Karpas-422 (cell line): Measurements from ENCODE around the gene NUP210. TPM values are rescaled to one million over a fixed set of nuclear protein-coding genes. Genes with fewer than 3 reads are reported as not detected.

Experiments
- DNase-seq: peaks from one replicate; pipeline ENCODE4 v3.0.0-alpha.2; 2015
- H2AFZ ChIP-seq: fragments of 200-600 bp; sonication (generic); 2 replicates; pipeline ENCODE4 v1.6.1; 2014; ENCODE audit warnings: antibody characterized with exemption, low read length, mixed read lengths
- H3K27ac ChIP-seq: fragments of 200-600 bp; sonication (generic); 2 replicates; pipeline ENCODE4 v1.5.1; 2014; ENCODE audit warnings: mild to moderate bottlenecking, low read length, moderate library complexity
- H3K27me3 ChIP-seq: fragments of 200-600 bp; sonication (generic); 2 replicates; pipeline ENCODE4 v1.6.1; 2014; ENCODE audit warnings: low read length, mixed read lengths
- H3K36me3 ChIP-seq: fragments of 200-600 bp; sonication (generic); 2 replicates; pipeline ENCODE4 v1.6.1; 2014; ENCODE audit warnings: low read length, mixed read lengths; ENCODE audit not compliant: insufficient read depth
- H3K4me1 ChIP-seq: fragments of 200-600 bp; sonication (generic); 2 replicates; pipeline ENCODE4 v1.6.1; 2014; ENCODE audit warnings: mild to moderate bottlenecking, low read length, mixed read lengths
- H3K4me2 ChIP-seq: fragments of 200-600 bp; sonication (generic); 2 replicates; pipeline ENCODE4 v1.6.1; 2014; ENCODE audit warnings: low read length, low read depth, mild to moderate bottlenecking; ENCODE audit not compliant: poor library complexity, severe bottlenecking
- H3K4me3 ChIP-seq: fragments of 200-600 bp; sonication (generic); 2 replicates; pipeline ENCODE4 v1.5.1; 2014; ENCODE audit warnings: mild to moderate bottlenecking, antibody characterized with exemption, low read length, mixed read lengths
- H3K79me2 ChIP-seq: fragments of 200-600 bp; sonication (generic); 2 replicates; pipeline ENCODE4 v1.6.1; 2014; ENCODE audit warnings: mild to moderate bottlenecking, low read length, mixed read lengths
- H3K9ac ChIP-seq: fragments of 200-600 bp; sonication (generic); 2 replicates; pipeline ENCODE4 v1.6.0; 2014; ENCODE audit warnings: low read length
- H3K9me2 ChIP-seq: fragments of 200-600 bp; sonication (generic), shearing (Covaris generic); replicated peaks from 2 replicates; pipeline ENCODE4 v1.6.0; 2014; ENCODE audit warnings: mild to moderate bottlenecking, low read length, moderate library complexity; ENCODE audit not compliant: insufficient read depth
- H3K9me3 ChIP-seq: fragments of 300-700, 200-600 bp; sonication (generic); 2 replicates; pipeline ENCODE4 v1.6.1; 2014; ENCODE audit warnings: low read length, mixed read lengths
- H4K20me1 ChIP-seq: fragments of 200-600 bp; sonication (generic); 2 replicates; pipeline ENCODE4 v1.6.1; 2014; ENCODE audit warnings: mild to moderate bottlenecking, antibody characterized with exemption, low read length, low read depth; ENCODE audit not compliant: insufficient read depth
- total RNA-seq: library from RNA; depleted of rRNA; stranded (reverse); fragments of >200 nt; shearing (Covaris generic); gene quantifications from 2 replicates; pipeline ENCODE4 v1.2.3, GENCODE V29; 2014; ENCODE audit warnings: low replicate concordance

The NUP210 gene
- total RNA-seq, 1 experiment from 2014 or later = 87.7 TPM

DNA sequence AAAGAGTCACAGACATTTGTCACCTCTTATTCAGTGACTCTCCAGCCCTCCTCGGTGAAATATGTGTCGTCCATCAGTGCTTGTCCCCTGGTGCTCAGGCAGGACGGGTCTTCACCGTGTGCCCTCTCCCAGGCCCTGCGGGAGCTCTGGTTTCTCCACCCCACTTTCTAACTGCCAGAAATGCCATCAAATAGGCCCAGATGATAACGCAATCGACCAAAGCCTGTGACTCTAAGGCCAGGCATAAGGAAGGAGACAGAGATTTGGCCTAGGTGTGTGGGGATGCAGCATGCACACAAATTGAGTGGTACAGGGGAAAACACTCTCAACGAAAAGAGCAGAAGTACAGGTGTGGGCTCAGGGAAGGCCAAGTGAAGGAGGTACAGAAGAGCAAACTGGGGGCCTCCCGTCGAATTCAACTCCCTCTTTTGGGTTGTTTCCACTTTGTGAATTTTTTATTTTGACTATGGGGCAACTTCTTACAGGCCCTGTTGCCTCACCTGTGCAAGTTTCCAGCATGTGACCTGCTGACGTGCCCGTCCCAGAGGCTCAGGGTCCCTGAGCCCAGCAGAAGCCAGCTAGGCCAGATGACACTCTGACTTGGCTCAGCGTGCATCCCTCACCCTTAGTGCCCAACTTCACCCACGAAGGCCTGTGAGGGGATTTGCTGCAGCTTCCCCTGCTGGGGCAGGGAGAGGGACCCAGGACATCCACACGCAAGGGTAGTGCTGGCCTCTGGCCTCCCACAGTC is 4.7 kb downstream of the NUP210 start:
- no peak for DNase-seq
- Histone ChIP-seq H3K4me1 (peaks cover 57% of the 10 kb centered on the region), H3K27ac (peak overlapping the region; percentile 84), H3K36me3 (peaks cover 28% of the 10 kb centered on the region), H3K9ac (peak overlapping the region; percentile 96; the same call in 1 of the 2 replicates), H3K4me2 (peak overlapping the region; percentile 99), H3K27me3 (no peaks in the 10 kb centered on the region), H3K9me3 (no peaks in the 10 kb centered on the region), H2AFZ (no peak overlapping the region), H3K79me2 (peaks cover 87% of the 10 kb centered on the region), H3K4me3 (peak overlapping the region; percentile 92; the same call in 1 of the 2 replicates), H3K9me2 (no peaks in the 10 kb centered on the region), H4K20me1 (peaks cover 15% of the 10 kb centered on the region)

DNA sequence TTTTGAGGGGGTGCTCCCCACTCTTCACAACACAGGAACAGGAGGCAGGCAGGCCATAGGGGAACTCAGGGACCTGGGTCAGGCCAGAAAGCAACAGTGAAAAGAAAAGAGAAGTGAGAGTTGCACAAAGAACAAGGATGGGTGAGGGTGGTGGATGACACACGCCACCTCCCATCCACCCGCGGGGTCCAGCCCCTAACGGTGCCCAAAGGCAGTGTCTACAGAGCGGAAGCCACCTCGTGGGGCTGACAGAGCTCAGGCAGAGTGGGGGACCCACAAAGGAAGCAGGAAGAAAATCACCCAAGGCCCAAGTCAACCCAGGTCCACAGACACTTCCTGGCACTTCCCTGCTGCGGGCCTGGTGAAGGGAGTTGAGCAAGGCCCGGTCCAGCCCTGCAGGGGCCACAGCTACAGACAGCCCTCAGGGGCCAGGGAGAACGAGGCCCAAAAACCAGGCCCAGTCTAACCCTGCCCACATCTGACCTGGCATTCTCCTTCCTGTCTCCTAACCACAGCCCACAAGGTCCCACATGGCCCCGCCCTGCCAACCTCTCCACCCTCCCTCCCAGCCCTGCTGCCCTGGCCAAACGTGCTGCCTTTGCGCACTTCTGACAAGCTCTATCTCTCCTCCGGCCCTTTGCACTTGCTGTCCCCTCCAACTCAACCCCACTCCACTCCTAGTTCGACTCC is 5.9 kb downstream of the NUP210 start:
- Histone ChIP-seq H3K9me3 (no peaks in the 10 kb centered on the region; the same call in 1 of the 2 replicates), H3K4me2 (peak overlapping the region; percentile 14), H3K9me2 (no peaks in the 10 kb centered on the region), H2AFZ (no peak overlapping the region), H3K79me2 (peaks cover 94% of the 10 kb centered on the region), H3K9ac (peak overlapping the region; percentile 2; the same call in 1 of the 2 replicates), H3K4me3 (no peak overlapping the region), H3K36me3 (peaks cover 32% of the 10 kb centered on the region), H3K4me1 (peaks cover 55% of the 10 kb centered on the region), H3K27ac (peak overlapping the region; percentile 84), H3K27me3 (no peaks in the 10 kb centered on the region), H4K20me1 (peaks cover 15% of the 10 kb centered on the region)
- DNase-seq = peak; percentile 71

DNA sequence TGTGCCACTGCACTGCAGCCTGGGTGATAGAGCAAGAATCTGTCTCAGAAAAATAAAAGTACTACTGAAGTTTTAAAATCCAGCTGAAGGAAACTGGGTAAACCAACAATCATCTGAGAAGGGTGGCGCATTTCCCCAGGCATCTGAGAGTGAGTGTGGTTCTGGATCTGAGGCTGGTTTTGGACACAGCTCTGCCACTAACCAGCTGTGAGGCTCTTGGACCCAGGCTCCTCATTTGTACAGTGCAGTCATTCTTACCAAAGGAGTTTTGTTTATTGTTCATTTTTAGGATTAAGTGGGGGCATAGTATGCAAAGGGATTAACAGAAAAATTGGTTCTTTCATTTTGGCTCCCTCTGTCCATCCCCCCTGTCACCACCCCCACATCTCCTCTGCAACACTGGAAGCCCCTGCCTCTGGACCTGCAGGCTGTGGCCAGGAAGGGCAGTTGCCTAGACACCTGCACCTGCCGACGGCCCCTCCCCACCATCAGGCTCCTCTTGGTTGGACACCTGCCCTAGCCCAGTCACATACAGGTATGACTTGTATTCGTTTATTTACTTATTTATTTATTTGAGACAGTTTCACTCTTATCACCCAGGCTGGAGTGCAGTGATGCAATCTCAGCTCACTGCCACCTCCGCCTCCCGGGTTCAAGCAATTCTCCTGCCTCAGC is 8.8 kb downstream of the NUP210 start:
- Histone ChIP-seq H2AFZ (no peak overlapping the region), H3K9ac (no peak overlapping the region), H3K27me3 (no peaks in the 10 kb centered on the region), H3K4me2 (no peak overlapping the region), H3K79me2 (peaks cover 94% of the 10 kb centered on the region), H3K4me1 (peaks cover 26% of the 10 kb centered on the region), H3K27ac (no peak overlapping the region), H3K9me3 (no peaks in the 10 kb centered on the region; the same call in 1 of the 2 replicates), H3K4me3 (no peak overlapping the region), H3K36me3 (peaks cover 25% of the 10 kb centered on the region), H4K20me1 (peaks cover 13% of the 10 kb centered on the region; the same call in 1 of the 2 replicates), H3K9me2 (no peaks in the 10 kb centered on the region)
- no peak for DNase-seq

DNA sequence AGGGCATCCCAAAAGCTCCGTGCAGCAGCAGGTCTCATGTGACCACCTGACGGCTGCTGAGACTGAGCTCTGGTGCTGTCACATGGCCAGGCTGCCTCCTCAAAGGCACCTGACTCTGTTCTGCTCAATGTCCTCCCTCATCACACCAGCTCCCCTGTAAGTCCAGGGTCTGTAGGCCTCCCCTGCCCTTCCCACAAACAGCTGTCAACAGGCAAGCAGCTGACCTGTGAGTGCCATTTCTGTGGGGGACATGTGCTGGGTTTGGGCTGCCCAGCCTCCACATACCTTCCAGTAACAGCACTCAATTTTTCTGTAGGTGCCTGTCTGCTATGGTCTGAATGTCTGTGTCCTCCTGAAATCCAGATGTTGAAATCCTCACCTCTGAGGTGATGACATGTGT is 11.2 kb downstream of the NUP210 start:
- DNase-seq = no peak
- Histone ChIP-seq H3K9ac (no peak overlapping the region), H3K27me3 (no peaks in the 10 kb centered on the region), H3K79me2 (peaks cover 94% of the 10 kb centered on the region), H3K4me1 (peaks cover 6% of the 10 kb centered on the region), H2AFZ (no peak overlapping the region), H3K36me3 (peaks cover 22% of the 10 kb centered on the region), H3K4me2 (no peak overlapping the region), H3K27ac (no peak overlapping the region), H3K4me3 (no peak overlapping the region), H3K9me2 (no peaks in the 10 kb centered on the region), H4K20me1 (peaks cover 21% of the 10 kb centered on the region; the same call in 1 of the 2 replicates), H3K9me3 (no peaks in the 10 kb centered on the region; the same call in 1 of the 2 replicates)

DNA sequence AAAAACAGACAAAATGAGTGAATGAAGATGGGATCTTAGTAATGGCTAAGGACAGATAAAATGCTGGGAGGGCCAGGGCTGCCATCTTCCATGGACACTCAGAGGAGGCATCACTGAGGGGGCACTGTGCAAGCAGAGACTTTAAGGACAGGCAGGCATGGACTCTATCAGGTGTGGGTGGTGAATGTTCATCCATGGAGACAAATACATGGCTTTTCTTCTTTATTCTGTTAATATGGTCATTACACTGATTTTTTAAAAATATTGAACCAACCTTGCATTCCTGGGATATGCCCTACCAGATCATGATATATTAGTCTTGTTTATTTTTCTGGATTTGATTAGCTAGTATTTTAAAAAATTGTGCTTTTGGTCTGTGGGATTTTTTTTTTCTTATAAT is 12.2 kb downstream of the NUP210 start:
- Histone ChIP-seq H3K27ac (no peak overlapping the region), H3K79me2 (peaks cover 95% of the 10 kb centered on the region), H3K9me3 (no peaks in the 10 kb centered on the region; the same call in 1 of the 2 replicates), H2AFZ (no peak overlapping the region), H3K36me3 (peaks cover 19% of the 10 kb centered on the region), H3K4me3 (no peak overlapping the region), H3K4me2 (no peak overlapping the region), H3K9me2 (no peaks in the 10 kb centered on the region), H3K9ac (no peak overlapping the region), H3K4me1 (0 out of 2 replicates have a peak, but pooled peaks cover 3% of the 10 kb centered on the region), H3K27me3 (no peaks in the 10 kb centered on the region), H4K20me1 (peaks cover 31% of the 10 kb centered on the region)
- DNase-seq = no peak

DNA sequence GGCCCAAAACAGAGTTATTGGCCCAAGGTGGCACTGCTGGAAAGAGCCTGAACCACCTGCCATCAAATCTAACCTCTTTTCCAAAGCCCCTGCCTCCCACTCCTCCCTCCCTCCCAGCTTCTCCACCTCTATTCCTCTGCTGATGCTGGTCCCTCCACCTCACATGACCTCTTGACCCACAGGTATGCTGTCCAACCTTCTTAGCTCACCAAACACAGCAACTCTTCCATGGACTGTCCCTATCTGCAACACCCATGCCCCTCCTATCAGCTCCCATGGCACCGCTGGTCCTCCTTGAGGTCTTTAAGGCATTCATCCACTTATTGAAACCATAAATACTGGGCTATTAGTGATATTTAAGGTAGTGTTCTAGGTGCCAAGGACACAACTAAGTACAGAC is 12.6 kb downstream of the NUP210 start:
- 0 out of 2 replicates have a peak, but pooled peaks cover 3% of the 10 kb centered on the region for H3K4me1 ChIP-seq
- H3K4me2 ChIP-seq = no peak overlapping the region
- H3K4me3 ChIP-seq = no peak overlapping the region
- H2AFZ ChIP-seq = no peak overlapping the region
- H3K9ac ChIP-seq = no peak overlapping the region
- H3K27ac ChIP-seq = no peak overlapping the region
- H3K27me3 ChIP-seq = no peaks in the 10 kb centered on the region
- H4K20me1 ChIP-seq = peaks cover 32% of the 10 kb centered on the region
- no peaks in the 10 kb centered on the region; the same call in 1 of the 2 replicates for H3K9me3 ChIP-seq
- peaks cover 19% of the 10 kb centered on the region for H3K36me3 ChIP-seq
- no peak for DNase-seq
- peaks cover 95% of the 10 kb centered on the region for H3K79me2 ChIP-seq
- no peaks in the 10 kb centered on the region for H3K9me2 ChIP-seq

DNA sequence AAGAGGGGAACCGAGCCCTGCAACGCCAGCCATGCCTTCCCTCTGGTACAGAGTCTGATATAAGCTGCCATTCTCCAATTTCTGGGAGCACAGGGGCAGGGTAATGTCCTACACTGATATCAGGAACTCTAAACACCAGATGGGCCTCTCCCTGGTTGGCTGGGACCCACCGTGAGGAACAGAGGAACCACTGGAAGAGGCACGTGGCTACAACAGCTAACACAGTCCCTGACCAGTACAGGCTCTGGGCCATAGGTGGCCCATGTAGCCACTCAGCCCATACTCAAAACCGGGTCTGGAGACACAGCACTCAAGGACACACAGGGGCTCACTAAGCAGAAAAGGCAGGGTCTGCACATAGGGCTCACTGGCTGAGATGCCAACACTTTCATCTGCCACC is 13.9 kb downstream of the NUP210 start:
- no peak for DNase-seq
- Histone ChIP-seq H2AFZ (no peak overlapping the region), H3K9me2 (no peaks in the 10 kb centered on the region), H3K4me2 (no peak overlapping the region), H4K20me1 (peaks cover 43% of the 10 kb centered on the region), H3K27ac (no peak overlapping the region), H3K79me2 (peaks cover 97% of the 10 kb centered on the region), H3K36me3 (peaks cover 18% of the 10 kb centered on the region), H3K27me3 (no peaks in the 10 kb centered on the region), H3K9ac (no peak overlapping the region), H3K4me1 (0 out of 2 replicates have a peak, but pooled peaks cover 3% of the 10 kb centered on the region), H3K9me3 (no peaks in the 10 kb centered on the region; the same call in 1 of the 2 replicates), H3K4me3 (no peak overlapping the region)

DNA sequence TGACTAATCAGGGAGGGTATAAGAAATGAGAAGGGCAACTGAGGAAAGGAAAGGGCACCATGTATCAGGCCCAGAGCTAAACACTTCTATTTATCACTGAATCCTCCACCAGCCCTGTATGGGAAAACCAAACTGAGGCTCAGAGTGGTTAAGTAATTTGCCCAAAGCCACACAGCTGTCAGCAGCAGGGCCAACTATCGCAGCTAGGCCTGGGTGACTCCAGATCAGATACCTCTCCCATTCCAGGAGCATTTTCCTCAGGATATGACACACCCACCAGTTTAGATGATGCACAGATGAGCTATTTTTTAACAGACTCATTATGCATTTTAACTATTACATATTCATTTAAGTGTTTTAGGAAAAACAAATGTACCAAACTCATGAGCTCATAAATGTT is 14.5 kb downstream of the NUP210 start:
- no peak overlapping the region for H3K4me2 ChIP-seq
- no peak for DNase-seq
- no peak overlapping the region for H3K27ac ChIP-seq
- H3K79me2 ChIP-seq = peaks cover 100% of the 10 kb centered on the region
- no peaks in the 10 kb centered on the region for H3K27me3 ChIP-seq
- peaks cover 46% of the 10 kb centered on the region for H4K20me1 ChIP-seq
- H3K4me3 ChIP-seq = no peak overlapping the region
- H3K9me2 ChIP-seq = no peaks in the 10 kb centered on the region
- H2AFZ ChIP-seq = no peak overlapping the region
- H3K36me3 ChIP-seq = peaks cover 15% of the 10 kb centered on the region
- H3K9ac ChIP-seq = no peak overlapping the region
- H3K9me3 ChIP-seq = no peaks in the 10 kb centered on the region; the same call in 1 of the 2 replicates
- 0 out of 2 replicates have a peak, but pooled peaks cover 3% of the 10 kb centered on the region for H3K4me1 ChIP-seq
